ENCODE data around the gene DIPK2A.

GRCh38 chr3:144010371-144010770 is 38.7 kb downstream of the DIPK2A start:
- TF ChIP-seq CTCF (CRISPR knock-in tag; IDR thresholded peaks at IDR 0.05) (no peak), ZNF484 (CRISPR knock-in tag; IDR thresholded peaks at IDR 0.05; ENCODE audit: borderline replicate concordance, low read depth) (no peak), ETS1 (CRISPR knock-in tag; IDR thresholded peaks at IDR 0.05) (no peak), ZNF232 (CRISPR knock-in tag; IDR thresholded peaks at IDR 0.05; ENCODE audit: borderline replicate concordance) (no peak), ELK4 (CRISPR knock-in tag; IDR thresholded peaks at IDR 0.05; ENCODE audit: borderline replicate concordance) (no peak), ATF6 (CRISPR knock-in tag; conservative IDR thresholded peaks at IDR 0.05) (no peak), MXD1 (CRISPR knock-in tag; IDR thresholded peaks at IDR 0.05) (no peak), ZMYM3 (CRISPR knock-in tag; IDR thresholded peaks at IDR 0.05) (no peak), ZNF800 (CRISPR knock-in tag; IDR thresholded peaks at IDR 0.05) (no peak), SKI (IDR thresholded peaks at IDR 0.05; ENCODE audit: partially characterized antibody) (no peak)

Measured in HepG2 (cell line).